GM19452 (cell line): ENCODE data around the gene POLD1.

Experiments
- ATAC-seq: cut with Tn5 transposase; IDR thresholded peaks from one replicate; pipeline ENCODE4 v1.9.1; 2021; ENCODE audit not compliant: unreplicated experiment

POLD1 gene

GRCh38 chr19:50365434-50366306, 18.5 kb upstream of the POLD1 start, which contains the start of gene NAPSA:
TSS of gene NAPSA (minus strand) at chr19:50365639. CDS start at chr19:50365621, 18 bp downstream.
- ATAC-seq: no peak

- ATAC-seq: no peak
These were observed 15.2 kb upstream of the POLD1 start for GRCh38 chr19:50368649-50369570.

DNA sequence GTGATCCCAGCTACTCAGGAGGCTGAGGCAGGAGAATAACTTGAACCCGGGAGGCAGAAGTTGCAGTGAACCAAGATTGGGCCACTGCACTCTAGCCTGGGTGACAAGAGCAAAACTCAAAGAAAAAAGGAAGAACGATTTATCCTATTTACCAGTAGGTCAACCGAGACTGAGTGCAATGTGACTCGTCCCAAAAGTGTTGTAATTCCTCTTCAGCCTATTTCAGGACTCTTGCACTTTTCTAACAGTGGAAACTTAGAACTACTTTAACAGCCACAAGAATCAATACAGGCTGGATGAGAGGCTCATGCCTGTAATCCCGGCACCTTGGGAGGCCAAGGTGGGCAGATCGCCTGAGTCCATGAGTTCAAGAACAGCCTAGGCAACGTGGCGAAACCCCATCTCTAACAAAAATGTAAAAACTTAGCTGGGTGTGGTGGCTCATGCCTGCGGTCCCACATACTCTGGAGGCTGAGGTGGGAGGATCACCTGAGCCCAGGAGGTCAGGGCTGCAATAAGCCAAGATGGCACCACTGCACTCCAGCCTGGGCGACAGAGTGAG, 12.2 kb upstream of the POLD1 start:
- ATAC-seq: no peak

DNA sequence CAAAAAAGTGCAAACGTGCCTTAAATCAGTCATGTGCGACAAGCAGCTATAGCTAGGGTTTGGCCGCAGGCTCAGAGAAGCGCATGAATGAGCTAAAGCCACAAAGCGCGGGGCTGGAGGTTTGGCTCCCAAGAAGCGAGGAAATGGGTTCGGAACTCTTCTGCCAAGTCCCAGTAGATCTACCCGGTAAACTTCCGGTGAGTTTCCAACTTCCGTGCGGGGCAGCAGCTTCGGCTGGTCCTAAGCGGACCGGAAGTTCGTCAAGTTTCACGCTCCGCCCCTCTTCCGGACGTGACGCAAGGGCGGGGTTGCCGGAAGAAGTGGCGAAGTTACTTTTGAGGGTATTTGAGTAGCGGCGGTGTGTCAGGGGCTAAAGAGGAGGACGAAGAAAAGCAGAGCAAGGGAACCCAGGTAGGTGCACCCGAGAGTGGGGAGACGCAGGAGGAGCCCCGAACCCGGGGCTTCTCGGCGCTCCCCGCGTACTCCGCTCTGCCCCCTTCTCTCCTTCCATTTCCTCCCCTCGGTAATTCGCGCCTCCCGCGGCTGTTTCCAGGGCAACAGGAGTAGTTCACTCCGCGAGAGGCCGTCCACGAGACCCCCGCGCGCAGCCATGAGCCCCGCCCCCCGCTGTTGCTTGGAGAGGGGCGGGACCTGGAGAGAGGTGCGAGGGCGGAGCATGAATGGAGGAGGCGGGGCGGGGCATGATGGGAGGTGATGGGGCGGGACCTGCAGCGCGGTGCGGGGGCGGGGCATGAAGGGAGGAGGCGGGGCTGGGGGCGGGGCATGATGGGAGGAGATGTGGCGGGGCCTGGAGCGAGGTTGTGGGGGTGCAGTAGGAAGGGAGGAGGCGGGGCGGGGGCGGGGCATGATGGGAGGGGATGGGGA, 7.7 kb upstream of the POLD1 start, which contains the start of gene NR1H2:
Gene NR1H2, plus strand, starts transcription at position 292 of the 885 bp plus-strand sequence. CDS start 1,149 bp downstream, outside the sequence.
- peak; percentile 87 for ATAC-seq

- ATAC-seq: no peak
These were observed 7.1 kb upstream of the POLD1 start for GRCh38 chr19:50377051-50377461.

DNA sequence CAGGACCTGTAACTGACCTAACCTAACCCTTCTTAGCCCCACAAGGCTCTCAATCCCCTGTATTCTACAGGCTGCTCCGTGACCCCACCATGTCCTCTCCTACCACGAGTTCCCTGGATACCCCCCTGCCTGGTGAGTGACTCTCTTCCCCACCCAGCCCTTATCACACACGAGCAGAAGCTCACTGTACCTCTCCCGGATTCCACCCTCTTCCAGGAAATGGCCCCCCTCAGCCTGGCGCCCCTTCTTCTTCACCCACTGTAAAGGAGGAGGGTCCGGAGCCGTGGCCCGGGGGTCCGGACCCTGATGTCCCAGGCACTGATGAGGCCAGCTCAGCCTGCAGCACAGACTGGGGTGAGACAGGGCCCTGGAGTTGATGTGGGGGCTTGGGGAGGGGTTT, 6.6 kb upstream of the POLD1 start:
- no peak for ATAC-seq

DNA sequence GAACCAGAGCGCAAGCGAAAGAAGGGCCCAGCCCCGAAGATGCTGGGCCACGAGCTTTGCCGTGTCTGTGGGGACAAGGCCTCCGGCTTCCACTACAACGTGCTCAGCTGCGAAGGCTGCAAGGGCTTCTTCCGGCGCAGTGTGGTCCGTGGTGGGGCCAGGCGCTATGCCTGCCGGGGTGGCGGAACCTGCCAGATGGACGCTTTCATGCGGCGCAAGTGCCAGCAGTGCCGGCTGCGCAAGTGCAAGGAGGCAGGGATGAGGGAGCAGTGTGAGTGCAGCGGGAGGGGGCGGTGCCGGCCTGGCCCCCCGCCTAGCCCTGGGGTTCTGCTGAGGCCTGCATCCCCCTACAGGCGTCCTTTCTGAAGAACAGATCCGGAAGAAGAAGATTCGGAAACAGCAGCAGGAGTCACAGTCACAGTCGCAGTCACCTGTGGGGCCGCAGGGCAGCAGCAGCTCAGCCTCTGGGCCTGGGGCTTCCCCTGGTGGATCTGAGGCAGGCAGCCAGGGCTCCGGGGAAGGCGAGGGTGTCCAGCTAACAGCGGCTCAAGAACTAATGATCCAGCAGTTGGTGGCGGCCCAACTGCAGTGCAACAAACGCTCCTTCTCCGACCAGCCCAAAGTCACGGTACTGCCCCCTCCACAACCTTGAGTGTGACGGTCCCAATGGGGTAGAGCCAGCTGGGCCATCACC, 5.8 kb upstream of the POLD1 start:
- no peak for ATAC-seq

GRCh38 chr19:50378863-50379236, 5.3 kb upstream of the POLD1 start:
- ATAC-seq: no peak

DNA sequence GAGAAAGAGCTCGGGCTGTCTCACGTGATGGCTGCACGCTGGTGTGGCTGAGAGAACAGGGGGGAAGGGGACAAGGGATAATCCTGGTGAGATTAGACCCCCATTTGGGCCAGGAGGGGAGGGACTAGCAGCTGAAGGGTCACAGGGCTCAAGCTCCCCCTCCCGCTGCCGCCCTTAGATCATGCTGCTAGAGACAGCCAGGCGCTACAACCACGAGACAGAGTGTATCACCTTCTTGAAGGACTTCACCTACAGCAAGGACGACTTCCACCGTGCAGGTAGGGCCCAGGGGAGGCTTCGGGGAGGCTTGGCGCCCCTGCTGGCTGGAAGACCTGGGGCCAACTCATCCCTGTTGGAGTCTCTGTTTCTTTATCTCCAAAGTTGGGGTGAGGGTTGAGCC, 4.5 kb upstream of the POLD1 start:
- no peak for ATAC-seq

GRCh38 chr19:50380137-50380536, 4.0 kb upstream of the POLD1 start:
- no peak for ATAC-seq

- ATAC-seq: no peak
These were observed 3.4 kb upstream of the POLD1 start for GRCh38 chr19:50380751-50381151.

DNA sequence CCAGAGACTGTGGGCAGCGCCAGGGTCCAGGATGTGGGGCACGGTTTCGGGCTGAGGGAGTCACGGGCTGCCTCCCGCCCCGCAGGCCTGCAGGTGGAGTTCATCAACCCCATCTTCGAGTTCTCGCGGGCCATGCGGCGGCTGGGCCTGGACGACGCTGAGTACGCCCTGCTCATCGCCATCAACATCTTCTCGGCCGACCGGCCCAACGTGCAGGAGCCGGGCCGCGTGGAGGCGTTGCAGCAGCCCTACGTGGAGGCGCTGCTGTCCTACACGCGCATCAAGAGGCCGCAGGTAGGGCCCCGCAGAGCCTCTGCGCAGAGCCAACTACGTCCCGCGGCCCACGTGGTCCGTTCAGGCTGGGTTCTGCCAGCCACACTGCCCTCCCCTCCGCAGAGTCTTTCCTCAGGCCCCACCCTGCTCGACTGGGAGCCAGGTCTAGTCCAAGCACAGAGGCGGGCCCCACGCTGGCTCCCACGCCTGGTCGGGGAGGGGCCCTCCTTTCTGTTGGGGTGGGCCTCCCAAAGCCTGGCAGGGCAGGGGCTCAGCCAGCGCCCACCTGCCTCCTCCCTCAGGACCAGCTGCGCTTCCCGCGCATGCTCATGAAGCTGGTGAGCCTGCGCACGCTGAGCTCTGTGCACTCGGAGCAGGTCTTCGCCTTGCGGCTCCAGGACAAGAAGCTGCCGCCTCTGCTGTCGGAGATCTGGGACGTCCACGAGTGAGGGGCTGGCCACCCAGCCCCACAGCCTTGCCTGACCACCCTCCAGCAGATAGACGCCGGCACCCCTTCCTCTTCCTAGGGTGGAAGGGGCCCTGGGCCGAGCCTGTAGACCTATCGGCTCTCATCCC, 2.0 kb upstream of the POLD1 start:
- no peak for ATAC-seq

DNA sequence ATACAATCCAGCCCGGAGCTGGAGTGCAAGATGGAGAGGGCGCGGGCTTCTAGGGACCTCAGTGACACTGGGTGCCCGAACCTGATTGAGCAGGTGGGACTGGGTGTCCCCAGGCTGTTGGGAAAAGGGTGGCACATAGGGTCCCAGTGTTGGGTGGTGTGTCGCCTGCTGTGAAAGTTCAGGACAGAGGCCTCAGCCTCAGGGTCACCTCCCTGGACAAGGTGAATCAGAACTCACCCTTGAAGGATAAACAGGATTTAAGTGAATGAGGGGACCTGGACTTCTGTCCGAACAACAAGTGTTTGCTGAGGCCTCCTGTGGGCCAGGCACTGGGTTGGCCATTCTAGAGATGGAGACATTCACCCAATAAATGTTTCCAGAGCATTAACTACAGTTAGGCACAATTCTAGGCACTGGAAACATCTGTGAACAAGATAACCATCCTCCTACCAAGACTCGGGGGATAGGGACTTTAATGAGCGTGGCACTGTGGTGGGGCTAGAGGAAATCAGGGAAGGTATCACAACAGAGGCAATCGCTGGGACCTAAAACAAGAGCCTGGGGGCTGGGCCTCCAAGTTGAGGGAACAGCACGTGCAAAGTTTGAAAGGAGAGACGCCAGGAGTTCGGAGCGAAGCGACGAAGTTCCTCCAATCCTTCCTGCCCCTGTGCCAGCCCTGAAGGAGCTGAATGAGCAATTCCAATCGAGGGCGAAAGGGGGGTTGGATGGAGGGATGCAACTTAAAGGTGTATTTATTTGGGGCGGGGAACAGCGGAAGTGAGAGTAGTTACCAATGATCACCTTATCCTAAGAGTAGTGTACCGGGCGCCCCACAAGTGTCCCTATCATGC, 921 bp upstream of the POLD1 start:
- ATAC-seq: peak; percentile 12

GRCh38 chr19:50384685-50385535, 763 bp downstream of the POLD1 start:
- no peak for ATAC-seq

- ATAC-seq: no peak
These were observed 3.2 kb downstream of the POLD1 start for GRCh38 chr19:50387176-50387867.

DNA sequence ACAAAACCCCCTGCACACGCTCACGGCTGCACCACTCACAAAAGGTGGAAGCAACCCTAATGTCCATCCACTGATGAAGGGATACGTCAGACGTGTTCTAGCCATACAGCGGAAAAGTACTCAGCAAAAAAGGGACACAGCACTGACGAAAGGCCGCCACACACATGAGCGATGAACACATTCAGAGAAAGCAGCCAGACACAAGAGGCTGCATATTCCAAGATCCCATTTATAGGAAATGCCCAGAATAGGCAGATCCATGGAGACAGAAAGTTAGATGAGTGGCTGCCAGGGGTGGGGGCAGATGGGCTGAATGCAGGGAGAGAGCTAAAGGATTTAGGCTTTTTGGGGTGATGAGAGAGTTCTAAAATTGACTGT, 3.7 kb downstream of the POLD1 start:
- no peak for ATAC-seq
